NT2/D1 (cell line): ENCODE results near the gene HS2ST1.

Source experiments
- YY1 ChIP-seq: IDR thresholded peaks from 2 replicates; pipeline ENCODE4 v1.6.1; 2011; ENCODE audit not compliant: insufficient read length, insufficient read depth
- ZNF274 ChIP-seq: IDR thresholded peaks from 2 replicates; pipeline ENCODE4 v1.6.1; 2011; ENCODE audit warnings: mild to moderate bottlenecking, low read depth, low read length

DNA sequence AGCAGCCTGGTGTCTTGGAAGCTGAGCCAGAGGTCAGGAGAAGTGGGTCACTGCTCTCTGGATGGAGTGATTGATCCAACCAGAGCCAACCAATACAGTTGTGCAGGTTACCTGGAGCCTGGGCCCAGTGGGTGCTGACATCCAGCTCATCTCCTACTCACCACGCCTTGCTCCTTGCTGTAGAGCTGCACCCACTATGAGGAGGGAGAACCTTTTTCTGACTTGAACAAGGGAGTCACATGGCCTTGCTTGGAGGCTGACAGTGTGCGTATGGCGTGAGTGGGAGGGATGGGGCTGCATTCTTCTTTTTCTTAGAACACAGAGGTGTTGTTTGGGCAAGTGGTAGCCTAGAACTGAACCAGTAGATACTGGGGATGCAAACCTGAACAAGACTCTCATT is 213.1 kb downstream of the HS2ST1 start:
- TF ChIP-seq ZNF274 (no peak), YY1 (no peak)
